Erythroblast (primary cell): ENCODE results near the gene GALNT10.

Experiments
- GATA1 ChIP-seq: IDR thresholded peaks from 2 replicates; pipeline ENCODE4 v1.6.1; 2011; ENCODE audit warnings: low read depth, mild to moderate bottlenecking, control low read depth, low read length, moderate library complexity
- POLR2A ChIP-seq: IDR thresholded peaks from 2 replicates; pipeline ENCODE4 v1.6.1; 2011; ENCODE audit warnings: mild to moderate bottlenecking, low read length

- TF ChIP-seq POLR2A (no peak), GATA1 (no peak)
These were observed 200.3 kb downstream of the GALNT10 start for GRCh38 chr5:154390746-154391359.
